ENCODE results near the gene MYO5A. TPM values are rescaled to one million over a fixed set of nuclear protein-coding genes. Genes with fewer than 3 reads are reported as not detected.

MYO5A gene
- total RNA-seq, 4 donors from 2014 or later, result 10.9 to 151 (median 17.0) TPM

DNA sequence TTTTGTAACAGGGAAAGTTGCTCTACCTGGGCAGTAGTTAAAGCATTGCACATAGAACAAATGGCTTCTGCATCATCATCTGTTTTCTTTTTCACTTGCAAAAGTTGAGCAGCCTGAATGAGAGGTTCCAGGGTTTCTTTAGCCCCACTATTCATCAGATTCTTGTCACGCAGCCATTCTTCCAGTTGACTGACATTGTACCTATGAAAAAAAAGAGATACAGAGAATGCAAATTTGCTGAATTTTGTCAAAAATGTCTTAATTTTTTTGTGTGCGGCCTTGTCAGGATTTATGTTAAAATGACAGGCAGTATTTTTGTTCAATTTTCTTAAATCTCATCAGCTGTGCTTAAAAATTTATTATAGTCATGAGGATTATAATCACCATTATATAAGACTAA is 211.7 kb downstream of the MYO5A start:
- TF ChIP-seq EP300 (IDR thresholded peaks at IDR 0.05; ENCODE audit: low read depth) (no peak), POLR2A (IDR thresholded peaks at IDR 0.05) (no peak), POLR2AphosphoS5 (IDR thresholded peaks at IDR 0.05) (no peak)
- TF ChIP-seq, protein P1, sequence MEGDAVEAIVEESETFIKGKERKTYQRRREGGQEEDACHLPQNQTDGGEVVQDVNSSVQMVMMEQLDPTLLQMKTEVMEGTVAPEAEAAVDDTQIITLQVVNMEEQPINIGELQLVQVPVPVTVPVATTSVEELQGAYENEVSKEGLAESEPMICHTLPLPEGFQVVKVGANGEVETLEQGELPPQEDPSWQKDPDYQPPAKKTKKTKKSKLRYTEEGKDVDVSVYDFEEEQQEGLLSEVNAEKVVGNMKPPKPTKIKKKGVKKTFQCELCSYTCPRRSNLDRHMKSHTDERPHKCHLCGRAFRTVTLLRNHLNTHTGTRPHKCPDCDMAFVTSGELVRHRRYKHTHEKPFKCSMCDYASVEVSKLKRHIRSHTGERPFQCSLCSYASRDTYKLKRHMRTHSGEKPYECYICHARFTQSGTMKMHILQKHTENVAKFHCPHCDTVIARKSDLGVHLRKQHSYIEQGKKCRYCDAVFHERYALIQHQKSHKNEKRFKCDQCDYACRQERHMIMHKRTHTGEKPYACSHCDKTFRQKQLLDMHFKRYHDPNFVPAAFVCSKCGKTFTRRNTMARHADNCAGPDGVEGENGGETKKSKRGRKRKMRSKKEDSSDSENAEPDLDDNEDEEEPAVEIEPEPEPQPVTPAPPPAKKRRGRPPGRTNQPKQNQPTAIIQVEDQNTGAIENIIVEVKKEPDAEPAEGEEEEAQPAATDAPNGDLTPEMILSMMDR (IDR thresholded peaks at IDR 0.05), result no peak

DNA sequence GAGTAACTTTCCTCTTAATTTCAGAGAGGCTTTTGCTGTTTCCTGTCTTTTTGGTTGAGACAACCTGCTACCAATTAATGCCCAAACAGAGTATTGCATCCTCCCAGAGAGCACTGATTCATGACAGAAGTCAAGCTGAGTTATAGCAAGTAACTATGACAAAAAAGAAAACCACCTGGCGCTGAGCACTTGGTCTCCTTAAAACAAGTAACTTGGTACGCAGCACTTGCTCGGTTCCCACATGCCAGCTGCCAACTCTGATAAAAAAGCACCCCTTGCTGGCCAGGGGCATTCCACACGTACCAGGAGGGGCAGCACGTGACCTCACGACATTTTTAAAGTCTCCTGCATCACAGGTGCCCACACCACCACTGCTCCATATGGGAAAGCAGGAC is 219.5 kb downstream of the MYO5A start:
- intact Hi-C loops (cut with DNase I; ENCODE audit: low total_unique reads), result no loop called here
- no peak for TF ChIP-seq EP300 (IDR thresholded peaks at IDR 0.05; ENCODE audit: low read depth)
- no peak for TF ChIP-seq POLR2AphosphoS5 (IDR thresholded peaks at IDR 0.05)
- TF ChIP-seq, protein P1 (IDR thresholded peaks at IDR 0.05), result no peak
- TF ChIP-seq POLR2A (IDR thresholded peaks at IDR 0.05), result no peak
- in situ Hi-C loops (cut with MboI; ENCODE audit: low pct_ligation_motif_present in 1 of 4, low pct_unique_long_range_greater_than_20kb in 1 of 4, low sequenced_read_pairs in 3 of 4), result no loop called here
- Histone ChIP-seq H3K27ac (no peak overlapping the region), H3K9me3 (no peaks in the 10 kb centered on the region), H3K27me3 (no peaks in the 10 kb centered on the region), H3K4me3 (no peak overlapping the region), H3K4me1 (no peaks in the 10 kb centered on the region), H3K36me3 (no peaks in the 10 kb centered on the region)
- 63 to 77% methylated on average over 3 to 6 of the region's 6 CpGs for WGBS, 2 donors (ENCODE audit: low coverage in 1 of 2)
- no peak for DNase-seq

More for the DNA sequence above, 211.7 kb downstream of the MYO5A start:
- H3K9me3 ChIP-seq, result no peaks in the 10 kb centered on the region
- no peak overlapping the region for H3K27ac ChIP-seq
- H3K27me3 ChIP-seq, result no peaks in the 10 kb centered on the region
- in situ Hi-C loops (cut with MboI; ENCODE audit: low pct_ligation_motif_present in 1 of 4, low pct_unique_long_range_greater_than_20kb in 1 of 4, low sequenced_read_pairs in 3 of 4) (no loop called here), intact Hi-C loops (cut with DNase I; ENCODE audit: low total_unique reads) (no loop called here)
- peaks cover 0 to 3% (median 0%) of the 10 kb centered on the region in 4 donors for H3K36me3 ChIP-seq
- H3K4me1 ChIP-seq, result no peaks in the 10 kb centered on the region
- no peak overlapping the region for H3K4me3 ChIP-seq
- WGBS, 2 donors (ENCODE audit: low coverage in 1 of 2), result 97% methylated on average over 2 of the region's 2 CpGs
- DNase-seq, result no peak

DNA sequence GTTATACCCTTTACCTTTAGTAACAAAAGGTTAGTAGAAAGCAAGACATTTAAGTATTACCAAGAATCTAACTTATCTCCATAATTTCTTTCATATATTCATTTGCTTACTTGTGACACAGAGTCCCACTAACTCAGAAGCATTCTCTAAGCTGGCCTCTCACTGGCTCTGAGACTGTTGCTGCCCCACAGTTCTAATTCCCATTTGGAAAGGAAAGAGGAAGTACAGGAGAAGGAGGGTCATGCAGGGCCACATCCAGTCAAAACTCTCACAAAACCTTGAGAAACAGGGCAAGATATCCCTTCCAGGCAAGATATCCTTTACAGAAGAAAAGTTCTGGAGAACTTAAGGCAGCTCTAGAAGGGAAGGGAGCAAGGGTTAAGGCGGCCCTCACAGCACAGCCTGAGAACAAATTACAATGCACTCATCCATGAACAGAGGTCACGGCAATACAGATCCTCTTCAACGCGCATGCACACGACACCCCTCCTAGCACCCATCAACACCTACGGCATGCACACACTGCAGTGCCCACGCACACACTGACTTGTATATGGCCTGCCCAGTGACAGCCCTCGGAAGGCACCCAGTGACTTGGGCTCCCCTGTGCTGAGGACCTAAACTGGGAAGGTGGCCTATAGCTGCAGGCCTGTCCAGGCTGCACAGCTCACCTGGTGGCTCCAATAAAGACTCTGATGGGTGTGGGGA is 220.1 kb downstream of the MYO5A start:
- no peak for DNase-seq
- no peaks in the 10 kb centered on the region for H3K4me1 ChIP-seq
- WGBS, 2 donors (ENCODE audit: low coverage in 1 of 2), result 80 to 91% methylated on average over 6 to 8 of the region's 8 CpGs
- H3K36me3 ChIP-seq, result no peaks in the 10 kb centered on the region
- intact Hi-C loops (cut with DNase I; ENCODE audit: low total_unique reads) (no loop called here), in situ Hi-C loops (cut with MboI; ENCODE audit: low pct_ligation_motif_present in 1 of 4, low pct_unique_long_range_greater_than_20kb in 1 of 4, low sequenced_read_pairs in 3 of 4) (no loop called here)
- H3K27ac ChIP-seq, result no peak overlapping the region
- H3K4me3 ChIP-seq, result no peak overlapping the region
- no peaks in the 10 kb centered on the region for H3K27me3 ChIP-seq
- H3K9me3 ChIP-seq, result no peaks in the 10 kb centered on the region
- TF ChIP-seq, protein P1 (IDR thresholded peaks at IDR 0.05), result no peak
- TF ChIP-seq POLR2A (IDR thresholded peaks at IDR 0.05), result no peak
- TF ChIP-seq POLR2AphosphoS5 (IDR thresholded peaks at IDR 0.05), result no peak
- no peak for TF ChIP-seq EP300 (IDR thresholded peaks at IDR 0.05; ENCODE audit: low read depth)

DNA sequence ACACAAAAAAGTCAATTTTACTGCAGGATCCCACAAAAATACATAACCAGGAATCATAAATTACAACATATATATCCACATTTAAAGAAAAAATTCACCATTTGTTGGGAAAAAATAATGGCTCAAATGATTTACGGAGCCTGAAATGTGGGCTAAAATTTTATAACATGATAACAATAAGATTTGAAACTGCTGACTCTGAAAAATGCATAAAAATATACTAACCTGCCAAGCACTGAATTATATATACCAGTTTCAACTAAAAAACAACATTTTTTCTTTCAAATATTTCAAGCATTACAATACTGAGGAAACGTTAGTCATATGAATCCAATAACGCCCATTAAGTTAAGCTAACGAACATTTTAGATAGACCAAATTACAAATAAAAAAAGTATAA is 220.8 kb downstream of the MYO5A start:
- Histone ChIP-seq H3K27me3 (no peaks in the 10 kb centered on the region), H3K4me1 (no peaks in the 10 kb centered on the region), H3K9me3 (no peaks in the 10 kb centered on the region), H3K27ac (no peak overlapping the region), H3K4me3 (no peak overlapping the region), H3K36me3 (no peaks in the 10 kb centered on the region)
- 86 to 89% methylated on average over 4 of the region's 4 CpGs for WGBS, 2 donors (ENCODE audit: low coverage in 1 of 2)
- intact Hi-C loops (cut with DNase I; ENCODE audit: low total_unique reads), result no loop called here
- in situ Hi-C loops (cut with MboI; ENCODE audit: low pct_ligation_motif_present in 1 of 4, low pct_unique_long_range_greater_than_20kb in 1 of 4, low sequenced_read_pairs in 3 of 4), result no loop called here
- DNase-seq, result no peak
- TF ChIP-seq POLR2AphosphoS5 (IDR thresholded peaks at IDR 0.05) (no peak), POLR2A (IDR thresholded peaks at IDR 0.05) (no peak), EP300 (IDR thresholded peaks at IDR 0.05; ENCODE audit: low read depth) (no peak)
- TF ChIP-seq, protein P1 (IDR thresholded peaks at IDR 0.05), result no peak

All from transverse colon (tissue), 4 donors.